Measurements from ENCODE around the gene C17orf113.

The C17orf113 gene

DNA sequence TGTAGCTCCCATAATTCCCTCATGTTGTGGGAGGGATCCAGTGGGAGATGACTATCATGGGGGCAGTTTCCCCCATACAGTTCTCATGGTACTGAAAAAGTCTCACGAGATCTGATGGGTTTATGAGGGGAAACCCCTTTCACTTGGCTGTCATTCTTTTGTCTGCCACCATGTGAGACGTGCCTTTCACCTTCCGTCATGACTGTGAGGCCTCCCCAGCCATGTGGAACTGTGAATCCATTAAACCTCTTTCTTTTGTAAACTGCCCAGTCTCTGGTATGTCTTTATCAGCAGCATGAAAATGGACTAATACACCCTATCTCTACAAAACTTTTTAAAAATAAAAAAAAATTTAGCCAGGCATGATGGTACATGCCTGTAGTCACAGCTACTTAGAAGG is 6.2 kb upstream of the C17orf113 start:
- H3K27ac Mint-ChIP-seq: no peak overlapping the region
- no peak overlapping the region for H3K4me3 Mint-ChIP-seq
- peaks cover 6% of the 10 kb centered on the region for H3K4me1 Mint-ChIP-seq
- H3K27me3 Mint-ChIP-seq: peaks cover 33% of the 10 kb centered on the region
- no peak for ATAC-seq
- H3K9me3 Mint-ChIP-seq: peaks cover 2% of the 10 kb centered on the region
- H3K36me3 Mint-ChIP-seq: no peaks in the 10 kb centered on the region

GRCh38 chr17:42055496-42055895 is 5.1 kb upstream of the C17orf113 start:
- no peak overlapping the region for H3K4me3 Mint-ChIP-seq
- ATAC-seq: no peak
- H3K36me3 Mint-ChIP-seq: no peaks in the 10 kb centered on the region

GRCh38 chr17:42055027-42055426 is 4.6 kb upstream of the C17orf113 start:
- H3K36me3 Mint-ChIP-seq: no peaks in the 10 kb centered on the region
- H3K27ac Mint-ChIP-seq: no peak overlapping the region
- H3K4me3 Mint-ChIP-seq: no peak overlapping the region
- peaks cover 40% of the 10 kb centered on the region for H3K27me3 Mint-ChIP-seq
- no peak for ATAC-seq
- H3K4me1 Mint-ChIP-seq: peaks cover 8% of the 10 kb centered on the region
- peaks cover 2% of the 10 kb centered on the region for H3K9me3 Mint-ChIP-seq

More at GRCh38 chr17:42055496-42055895, 5.1 kb upstream of the C17orf113 start:
- H3K27me3 Mint-ChIP-seq: peaks cover 40% of the 10 kb centered on the region
- no peak overlapping the region for H3K27ac Mint-ChIP-seq
- H3K9me3 Mint-ChIP-seq: peaks cover 2% of the 10 kb centered on the region
- H3K4me1 Mint-ChIP-seq: peaks cover 13% of the 10 kb centered on the region

DNA sequence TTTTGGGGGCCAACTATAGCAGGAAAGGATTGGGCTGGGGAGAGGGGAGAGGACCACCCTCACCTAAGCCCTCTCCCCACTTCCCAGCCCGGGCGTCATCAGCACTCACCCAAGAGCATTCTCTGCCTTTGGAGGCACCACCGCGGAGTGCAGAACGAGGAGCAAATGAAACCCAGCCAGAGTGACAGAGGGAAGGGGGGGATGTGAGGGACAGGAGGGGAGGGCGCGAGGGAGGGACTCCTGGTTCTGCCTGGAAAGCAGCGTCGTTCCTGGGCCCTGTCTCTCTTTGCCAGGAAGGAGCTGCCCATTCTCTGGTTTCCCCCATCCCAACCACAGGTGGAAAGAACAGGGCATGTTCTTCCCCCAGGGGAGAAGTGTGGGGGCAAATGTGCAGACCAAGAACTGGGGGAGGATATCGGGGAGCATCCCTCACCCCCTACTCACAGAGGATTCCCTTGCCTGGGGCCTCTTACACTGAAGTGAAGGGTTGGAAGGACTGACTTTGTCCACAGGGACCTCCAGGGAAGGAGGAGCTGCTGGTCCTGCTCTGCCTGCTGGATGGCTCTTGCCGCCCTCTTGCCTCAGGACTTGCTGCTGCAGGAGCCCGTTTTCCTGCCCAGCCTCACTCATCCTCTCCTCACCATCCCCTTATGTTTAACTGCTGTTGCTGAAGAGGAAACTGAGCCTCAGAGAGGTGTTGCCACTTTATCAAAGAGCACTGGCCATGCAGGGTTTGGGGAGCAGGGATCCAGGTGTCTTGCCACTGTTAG is 3.5 kb upstream of the C17orf113 start:
- H3K27ac Mint-ChIP-seq: no peak overlapping the region
- peaks cover 7% of the 10 kb centered on the region for H3K4me1 Mint-ChIP-seq
- no peaks in the 10 kb centered on the region for H3K36me3 Mint-ChIP-seq
- no peak for ATAC-seq
- H3K27me3 Mint-ChIP-seq: peaks cover 40% of the 10 kb centered on the region
- peaks cover 2% of the 10 kb centered on the region for H3K9me3 Mint-ChIP-seq
- H3K4me3 Mint-ChIP-seq: no peak overlapping the region

GRCh38 chr17:42052346-42052877 is 2.0 kb upstream of the C17orf113 start:
- Mint-ChIP-seq H3K4me1 (peaks cover 7% of the 10 kb centered on the region), H3K9me3 (peaks cover 2% of the 10 kb centered on the region), H3K4me3 (no peak overlapping the region), H3K27me3 (peaks cover 40% of the 10 kb centered on the region), H3K27ac (no peak overlapping the region), H3K36me3 (no peaks in the 10 kb centered on the region)
- no peak for ATAC-seq

DNA sequence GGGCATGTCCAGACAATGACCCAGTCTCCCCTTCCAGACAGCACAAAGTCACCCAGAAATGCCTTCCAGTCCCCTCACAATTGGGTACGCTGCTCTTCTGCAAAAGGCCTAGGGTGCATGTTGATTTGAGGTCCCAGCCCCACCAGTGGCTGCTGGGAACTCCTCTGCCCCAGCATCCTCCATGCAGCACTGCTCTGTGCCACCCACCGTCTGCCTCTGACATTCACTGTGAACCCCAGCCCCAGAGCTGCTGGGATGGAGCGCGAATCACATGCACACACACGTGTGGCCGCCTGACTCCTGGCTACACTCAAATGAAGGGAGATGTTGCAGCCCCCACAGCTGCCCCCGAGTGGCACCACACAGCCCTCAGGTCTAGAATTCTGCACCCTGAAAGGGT is 1.2 kb upstream of the C17orf113 start:
- Mint-ChIP-seq H3K27ac (no peak overlapping the region), H3K36me3 (no peaks in the 10 kb centered on the region), H3K4me3 (no peak overlapping the region), H3K4me1 (peaks cover 7% of the 10 kb centered on the region), H3K9me3 (no peaks in the 10 kb centered on the region), H3K27me3 (peaks cover 40% of the 10 kb centered on the region)
- no peak for ATAC-seq

- Mint-ChIP-seq H3K4me3 (peak overlapping the region; percentile 73), H3K27me3 (peaks cover 40% of the 10 kb centered on the region)
Measured at GRCh38 chr17:42051013-42051400, 606 bp upstream of the C17orf113 start.

DNA sequence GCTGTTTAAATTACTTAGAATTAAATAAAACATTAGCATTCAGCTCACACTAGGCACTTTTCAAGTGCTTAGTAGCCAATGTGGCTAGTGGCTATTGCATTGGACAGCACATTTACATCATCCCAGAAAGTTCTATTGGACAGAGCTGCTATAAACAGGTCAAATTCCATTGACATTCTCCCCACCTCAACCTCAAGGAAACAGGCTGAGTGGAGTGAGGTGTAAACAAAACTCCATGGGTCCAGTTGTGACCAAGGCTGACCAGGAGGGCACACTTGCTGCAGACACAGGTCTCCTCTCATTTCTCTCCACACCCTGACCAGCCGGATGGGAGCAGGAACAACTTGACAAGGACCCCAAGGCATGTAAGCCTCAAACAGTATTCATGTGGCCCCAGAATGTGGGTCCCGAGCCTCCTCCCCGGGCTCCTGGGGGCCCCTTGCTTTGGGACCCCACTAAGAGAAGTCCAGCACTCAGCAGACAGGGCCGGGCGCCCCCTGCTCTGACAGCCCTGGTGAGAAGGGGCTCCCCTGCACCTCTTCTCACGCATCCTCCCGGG is 488 bp downstream of the C17orf113 start:
- no peak for ATAC-seq
- peak overlapping the region; percentile 71 for H3K4me3 Mint-ChIP-seq

More at GRCh38 chr17:42051013-42051400, 606 bp upstream of the C17orf113 start:
- no peaks in the 10 kb centered on the region for H3K36me3 Mint-ChIP-seq
- H3K27ac Mint-ChIP-seq: peak overlapping the region; percentile 59
- peaks cover 7% of the 10 kb centered on the region for H3K4me1 Mint-ChIP-seq
- H3K9me3 Mint-ChIP-seq: no peaks in the 10 kb centered on the region
- ATAC-seq: no peak

GRCh38 chr17:42047343-42047742 is 3.1 kb downstream of the C17orf113 start:
- peaks cover 7% of the 10 kb centered on the region for H3K4me1 Mint-ChIP-seq
- no peak for ATAC-seq
- no peaks in the 10 kb centered on the region for H3K36me3 Mint-ChIP-seq
- no peak overlapping the region for H3K4me3 Mint-ChIP-seq
- no peak overlapping the region for H3K27ac Mint-ChIP-seq
- no peaks in the 10 kb centered on the region for H3K9me3 Mint-ChIP-seq
- H3K27me3 Mint-ChIP-seq: peaks cover 6% of the 10 kb centered on the region

More for the DNA sequence above, 488 bp downstream of the C17orf113 start:
- no peaks in the 10 kb centered on the region for H3K9me3 Mint-ChIP-seq
- peak overlapping the region; percentile 59 for H3K27ac Mint-ChIP-seq
- H3K36me3 Mint-ChIP-seq: no peaks in the 10 kb centered on the region
- H3K27me3 Mint-ChIP-seq: peaks cover 30% of the 10 kb centered on the region
- peaks cover 7% of the 10 kb centered on the region for H3K4me1 Mint-ChIP-seq

- no peaks in the 10 kb centered on the region for H3K36me3 Mint-ChIP-seq
- peaks cover under 1% of the 10 kb centered on the region for H3K27me3 Mint-ChIP-seq
- H3K9me3 Mint-ChIP-seq: no peaks in the 10 kb centered on the region
- no peak overlapping the region for H3K27ac Mint-ChIP-seq
- H3K4me1 Mint-ChIP-seq: peaks cover 2% of the 10 kb centered on the region
- H3K4me3 Mint-ChIP-seq: no peak overlapping the region
- ATAC-seq: no peak
Measured at GRCh38 chr17:42045719-42046118, 4.7 kb downstream of the C17orf113 start.

DNA sequence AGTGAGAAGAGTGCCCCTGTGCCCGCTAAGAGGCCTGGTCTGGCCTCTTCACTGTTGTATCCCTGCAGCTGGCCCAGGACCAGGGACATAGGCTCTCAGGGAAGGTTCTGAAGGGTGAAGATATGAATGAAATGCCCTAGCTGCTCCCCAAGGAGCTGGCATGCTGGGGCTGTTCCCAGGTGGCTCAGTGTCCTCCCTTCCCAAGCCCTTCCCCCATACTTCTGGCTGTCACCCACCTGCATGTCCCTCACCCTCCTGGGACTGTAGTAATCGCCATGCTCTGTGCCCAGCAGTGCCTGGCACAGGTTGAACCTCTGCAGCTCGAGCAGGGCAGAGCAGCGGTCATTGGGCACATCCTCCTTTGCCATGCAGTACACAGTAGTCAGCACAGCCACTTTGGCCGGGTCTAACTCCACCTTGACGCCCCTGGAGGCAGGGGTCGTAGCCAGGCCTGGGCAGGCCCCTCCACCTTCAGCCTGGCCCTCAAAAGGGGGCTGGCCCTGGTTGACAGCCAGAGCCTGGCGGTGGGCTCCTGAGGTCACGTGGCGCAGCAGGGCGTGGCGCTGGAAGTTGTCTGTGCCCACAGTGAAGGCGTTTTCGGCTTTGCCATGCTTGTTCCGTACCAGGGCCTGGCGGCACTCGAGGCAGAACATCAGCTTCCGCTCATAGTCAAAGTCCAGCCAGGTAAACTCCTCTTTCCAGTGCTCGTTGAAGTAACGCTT is 7.6 kb downstream of the C17orf113 start:
- Mint-ChIP-seq H3K9me3 (no peaks in the 10 kb centered on the region), H3K4me3 (no peak overlapping the region), H3K36me3 (no peaks in the 10 kb centered on the region), H3K4me1 (no peaks in the 10 kb centered on the region), H3K27me3 (no peaks in the 10 kb centered on the region), H3K27ac (no peak overlapping the region)
- ATAC-seq: no peak

DNA sequence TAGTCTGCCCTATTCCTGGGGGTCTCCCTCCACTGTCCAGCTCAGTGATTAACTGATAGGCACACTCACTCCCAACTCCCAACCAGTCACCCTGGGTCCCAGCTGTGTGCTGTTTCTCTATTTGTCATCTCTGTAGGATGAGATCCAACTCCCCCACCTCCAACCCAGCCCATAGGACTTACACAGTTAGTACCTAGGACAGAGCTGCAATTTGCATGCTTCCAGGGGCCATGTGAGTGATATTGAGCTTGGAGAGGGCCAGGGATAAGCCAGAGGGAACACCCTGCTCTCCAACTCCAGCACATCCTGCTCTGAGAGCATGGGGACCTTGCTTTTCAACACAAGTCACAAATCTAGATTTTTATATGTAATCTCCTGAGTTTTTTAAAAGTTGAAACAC is 8.8 kb downstream of the C17orf113 start:
- H3K36me3 Mint-ChIP-seq: no peaks in the 10 kb centered on the region
- H3K4me3 Mint-ChIP-seq: no peak overlapping the region
- H3K27me3 Mint-ChIP-seq: no peaks in the 10 kb centered on the region
- ATAC-seq: no peak
- no peaks in the 10 kb centered on the region for H3K4me1 Mint-ChIP-seq
- no peak overlapping the region for H3K27ac Mint-ChIP-seq
- no peaks in the 10 kb centered on the region for H3K9me3 Mint-ChIP-seq

- Mint-ChIP-seq H3K4me3 (no peak overlapping the region), H3K4me1 (no peaks in the 10 kb centered on the region), H3K9me3 (no peaks in the 10 kb centered on the region), H3K27ac (no peak overlapping the region), H3K36me3 (no peaks in the 10 kb centered on the region), H3K27me3 (no peaks in the 10 kb centered on the region)
- ATAC-seq: no peak
Measured at GRCh38 chr17:42040818-42041217, 9.6 kb downstream of the C17orf113 start.

DNA sequence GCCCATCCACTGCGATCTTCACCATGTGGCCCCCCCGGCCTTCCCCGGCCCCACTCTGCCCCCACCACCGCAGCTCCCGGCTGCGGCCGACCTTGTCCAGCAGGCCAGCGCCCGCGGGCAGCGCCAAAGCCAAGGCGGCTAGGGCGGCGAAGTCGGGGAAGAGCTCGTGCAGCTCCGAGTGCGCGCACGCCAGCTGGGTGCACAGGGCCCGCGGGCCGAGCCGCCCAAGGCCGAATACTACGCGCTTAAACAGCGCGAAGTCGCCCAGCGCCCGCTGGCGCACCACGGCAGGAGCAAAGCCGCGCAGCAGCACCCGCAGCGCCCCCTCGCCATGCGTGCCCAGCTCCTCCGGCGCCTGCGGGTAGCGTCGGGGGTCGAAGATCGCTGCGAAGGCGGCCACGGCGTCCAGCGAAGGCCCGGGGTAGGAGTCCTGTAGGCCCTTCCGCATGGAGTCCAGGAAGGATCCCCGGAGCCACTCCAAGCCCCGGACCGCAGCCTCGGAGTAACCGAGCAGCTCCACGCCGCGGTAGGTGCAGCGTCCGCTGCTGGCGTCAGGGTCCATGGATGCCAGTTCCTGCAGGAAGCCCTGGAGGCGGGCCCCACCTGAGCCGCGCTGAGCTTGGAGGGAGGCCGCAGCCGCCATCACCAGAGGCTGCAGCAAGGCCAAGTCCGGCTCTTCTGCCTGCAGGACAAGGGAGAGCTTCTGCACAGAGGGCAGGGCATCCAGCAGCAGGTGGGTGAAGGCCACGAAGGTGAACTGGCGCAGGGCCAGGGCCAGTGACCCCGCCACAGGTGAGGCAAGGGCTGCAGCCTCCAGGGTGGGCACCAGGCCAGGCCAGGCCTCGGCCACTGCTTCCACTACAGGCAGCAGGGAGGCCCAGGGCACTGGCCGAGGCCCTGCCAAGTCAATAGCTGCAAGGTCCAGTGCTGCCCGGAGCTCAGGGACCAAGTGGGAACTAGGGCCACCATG is 10.3 kb downstream of the C17orf113 start:
- H3K4me1 Mint-ChIP-seq: no peaks in the 10 kb centered on the region
- H3K4me3 Mint-ChIP-seq: no peak overlapping the region
- ATAC-seq: no peak
- no peaks in the 10 kb centered on the region for H3K36me3 Mint-ChIP-seq
- no peaks in the 10 kb centered on the region for H3K27me3 Mint-ChIP-seq
- no peak overlapping the region for H3K27ac Mint-ChIP-seq
- H3K9me3 Mint-ChIP-seq: no peaks in the 10 kb centered on the region
